ENCODE data around the gene TBL1X. TPM values are rescaled to one million over a fixed set of nuclear protein-coding genes. Genes with fewer than 3 reads are reported as not detected.

Gene TBL1X
- total and polyA plus RNA-seq, 2 donors (not counting 1 experiment from before 2014, with no cell fraction given): 8.8 to 65.1 TPM

- Histone ChIP-seq H3K9me3 (ENCODE audit: control extremely low read depth in 1 of 3, control insufficient read depth in 2 of 3, insufficient read depth in 1 of 3, low read length in 2 of 3) (no peaks in the 10 kb centered on the region), H3K27ac (ENCODE audit: low read length in 2 of 2) (no peak overlapping the region), H3K4me2 (replicated peaks; ENCODE audit: low read depth, low read length, poor library complexity, severe bottlenecking) (no peak overlapping the region), H3K9ac (ENCODE audit: low read length) (no peak overlapping the region), H4K20me1 (ENCODE audit: control insufficient read depth, insufficient read depth, low read length, poor library complexity, severe bottlenecking) (peaks cover 15% of the 10 kb centered on the region), H3K79me2 (ENCODE audit: control insufficient read depth, insufficient read depth, low read length) (peaks cover 42% of the 10 kb centered on the region), H2AFZ (ENCODE audit: insufficient read depth, low read depth, low read length, poor library complexity, severe bottlenecking) (no peak overlapping the region), H3K4me1 (ENCODE audit: control insufficient read depth in 2 of 2, insufficient read depth in 2 of 2, low read length in 2 of 2) (peaks cover 0 to 8% of the 10 kb centered on the region in 2 donors), H3K4me3 (ENCODE audit: control extremely low read depth in 1 of 5, extremely low read depth in 1 of 5, insufficient read depth in 1 of 5, low read depth in 2 of 5, low read length in 4 of 5) (no peak overlapping the region), H3K36me3 (replicated peaks in 1 of 2; ENCODE audit: control extremely low read depth in 1 of 2, control insufficient read depth in 1 of 2, extremely low read depth in 1 of 2, insufficient read depth in 2 of 2, low read length in 1 of 2) (no peaks in the 10 kb centered on the region), H3K27me3 (replicated peaks in 1 of 4; ENCODE audit: control extremely low read depth in 1 of 4, control insufficient read depth in 3 of 4, insufficient read depth in 4 of 4, low read length in 3 of 4) (no peaks in the 10 kb centered on the region)
- TF ChIP-seq, protein P1, sequence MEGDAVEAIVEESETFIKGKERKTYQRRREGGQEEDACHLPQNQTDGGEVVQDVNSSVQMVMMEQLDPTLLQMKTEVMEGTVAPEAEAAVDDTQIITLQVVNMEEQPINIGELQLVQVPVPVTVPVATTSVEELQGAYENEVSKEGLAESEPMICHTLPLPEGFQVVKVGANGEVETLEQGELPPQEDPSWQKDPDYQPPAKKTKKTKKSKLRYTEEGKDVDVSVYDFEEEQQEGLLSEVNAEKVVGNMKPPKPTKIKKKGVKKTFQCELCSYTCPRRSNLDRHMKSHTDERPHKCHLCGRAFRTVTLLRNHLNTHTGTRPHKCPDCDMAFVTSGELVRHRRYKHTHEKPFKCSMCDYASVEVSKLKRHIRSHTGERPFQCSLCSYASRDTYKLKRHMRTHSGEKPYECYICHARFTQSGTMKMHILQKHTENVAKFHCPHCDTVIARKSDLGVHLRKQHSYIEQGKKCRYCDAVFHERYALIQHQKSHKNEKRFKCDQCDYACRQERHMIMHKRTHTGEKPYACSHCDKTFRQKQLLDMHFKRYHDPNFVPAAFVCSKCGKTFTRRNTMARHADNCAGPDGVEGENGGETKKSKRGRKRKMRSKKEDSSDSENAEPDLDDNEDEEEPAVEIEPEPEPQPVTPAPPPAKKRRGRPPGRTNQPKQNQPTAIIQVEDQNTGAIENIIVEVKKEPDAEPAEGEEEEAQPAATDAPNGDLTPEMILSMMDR (IDR thresholded peaks at IDR 0.05): no peak
- no peak for TF ChIP-seq EZH2 (IDR thresholded peaks at IDR 0.05; ENCODE audit: borderline replicate concordance, insufficient read depth, low read depth, low read length, poor library complexity, severe bottlenecking)
- Mint-ChIP-seq H3K4me1 (peaks cover 46% of the 10 kb centered on the region), H3K27me3 (no peaks in the 10 kb centered on the region), H3K4me3 (no peak overlapping the region), H3K27ac (no peak overlapping the region), H3K9me3 (ENCODE audit: insufficient read depth) (no peaks in the 10 kb centered on the region)
- ChIA-PET CTCF (no interaction called here), POLR2A (no interaction called here)
- WGBS (ENCODE audit: insufficient coverage): no CpG with 5 or more reads among the region's 4 CpGs
- DNase-seq (no peak), ATAC-seq (ENCODE audit: low read depth) (no peak)
- intact Hi-C loops (cut with micrococcal nuclease): no loop called here
Measured at GRCh38 chrX:9558615-9559014, 93.8 kb downstream of the TBL1X start.

DNA sequence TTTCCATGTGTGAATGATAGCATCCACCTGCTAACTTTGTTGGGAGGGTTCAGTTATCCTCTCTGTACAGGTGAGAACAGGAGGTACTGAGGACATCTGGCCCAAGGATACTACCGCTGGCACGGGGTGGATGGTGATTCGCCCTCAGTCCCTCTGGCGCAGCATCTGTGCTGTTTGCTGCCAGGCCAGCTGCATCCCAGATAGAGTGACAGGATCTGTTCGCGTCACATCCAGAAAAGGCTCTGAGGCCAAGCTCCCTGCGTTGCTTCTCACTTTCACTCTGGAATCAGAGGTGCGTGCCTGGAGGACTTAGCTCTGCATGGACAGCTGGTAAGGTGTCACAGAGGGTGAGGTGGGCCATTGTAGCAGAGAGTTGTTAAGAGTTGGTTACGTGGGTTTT, 95.4 kb downstream of the TBL1X start:
- ATAC-seq (ENCODE audit: low read depth) (no peak), DNase-seq (no peak)
- Histone ChIP-seq H3K4me3 (ENCODE audit: control extremely low read depth in 1 of 5, extremely low read depth in 1 of 5, insufficient read depth in 1 of 5, low read depth in 2 of 5, low read length in 4 of 5) (no peak overlapping the region), H3K4me1 (ENCODE audit: control insufficient read depth in 2 of 2, insufficient read depth in 2 of 2, low read length in 2 of 2) (peaks cover 0 to 5% of the 10 kb centered on the region in 2 donors), H2AFZ (ENCODE audit: insufficient read depth, low read depth, low read length, poor library complexity, severe bottlenecking) (no peak overlapping the region), H3K4me2 (replicated peaks; ENCODE audit: low read depth, low read length, poor library complexity, severe bottlenecking) (no peak overlapping the region), H3K79me2 (ENCODE audit: control insufficient read depth, insufficient read depth, low read length) (peaks cover 47% of the 10 kb centered on the region), H3K27ac (ENCODE audit: low read length in 2 of 2) (no peak overlapping the region), H3K9ac (ENCODE audit: low read length) (no peak overlapping the region), H3K9me3 (ENCODE audit: control extremely low read depth in 1 of 3, control insufficient read depth in 2 of 3, insufficient read depth in 1 of 3, low read length in 2 of 3) (no peaks in the 10 kb centered on the region), H4K20me1 (ENCODE audit: control insufficient read depth, insufficient read depth, low read length, poor library complexity, severe bottlenecking) (peaks cover 15% of the 10 kb centered on the region), H3K36me3 (replicated peaks in 1 of 2; ENCODE audit: control extremely low read depth in 1 of 2, control insufficient read depth in 1 of 2, extremely low read depth in 1 of 2, insufficient read depth in 2 of 2, low read length in 1 of 2) (no peaks in the 10 kb centered on the region), H3K27me3 (replicated peaks in 1 of 4; ENCODE audit: control extremely low read depth in 1 of 4, control insufficient read depth in 3 of 4, insufficient read depth in 4 of 4, low read length in 3 of 4) (no peaks in the 10 kb centered on the region)
- no peak overlapping the region for H3K4me3 Mint-ChIP-seq
- H3K27me3 Mint-ChIP-seq: no peaks in the 10 kb centered on the region
- H3K4me1 Mint-ChIP-seq: peaks cover 36% of the 10 kb centered on the region
- ChIA-PET POLR2A (no interaction called here), CTCF (no interaction called here)
- no peak overlapping the region for H3K27ac Mint-ChIP-seq
- WGBS (ENCODE audit: insufficient coverage): 98% methylated on average over 7 of the region's 9 CpGs
- no peaks in the 10 kb centered on the region for H3K9me3 Mint-ChIP-seq (ENCODE audit: insufficient read depth)
- TF ChIP-seq, protein P1 (IDR thresholded peaks at IDR 0.05): no peak
- TF ChIP-seq EZH2 (IDR thresholded peaks at IDR 0.05; ENCODE audit: borderline replicate concordance, insufficient read depth, low read depth, low read length, poor library complexity, severe bottlenecking): no peak
- intact Hi-C loops (cut with micrococcal nuclease): no loop called here

Data from B cell (primary cell).